ENCODE data around the gene NSUN4.
"Not testable (repeated sequence)": the region's sequence is repeated elsewhere in the genome, so short reads cannot be mapped to it uniquely, and the experiment has no call there.

NSUN4 gene

GRCh38 chr1:46328182-46328581 lies 12.4 kb upstream of the NSUN4 start:
- DNase-seq (ENCODE audit: low spot score) = not testable (repeated sequence)

- not testable (repeated sequence) for DNase-seq (ENCODE audit: low spot score)
Observed at GRCh38 chr1:46329807-46330206, 10.8 kb upstream of the NSUN4 start.

GRCh38 chr1:46330381-46330780 lies 10.2 kb upstream of the NSUN4 start:
- not testable (repeated sequence) for DNase-seq (ENCODE audit: low spot score)

- DNase-seq (ENCODE audit: low spot score) = not testable (repeated sequence)
Observed at GRCh38 chr1:46331786-46332540, 8.6 kb upstream of the NSUN4 start.

GRCh38 chr1:46333300-46334029 lies 7.1 kb upstream of the NSUN4 start:
- peak; percentile 51 for DNase-seq (ENCODE audit: low spot score)

GRCh38 chr1:46334030-46334384 lies 6.6 kb upstream of the NSUN4 start:
- no peak for DNase-seq (ENCODE audit: low spot score)

- DNase-seq (ENCODE audit: low spot score) = no peak
Observed at GRCh38 chr1:46335081-46335480, 5.5 kb upstream of the NSUN4 start.

- DNase-seq (ENCODE audit: low spot score) = not testable (repeated sequence)
Observed at GRCh38 chr1:46337409-46337808, 3.2 kb upstream of the NSUN4 start.

GRCh38 chr1:46341222-46342083 lies 846 bp downstream of the NSUN4 start:
- DNase-seq (ENCODE audit: low spot score) = no peak

- no peak for DNase-seq (ENCODE audit: low spot score)
Observed at GRCh38 chr1:46342084-46342656, 1.6 kb downstream of the NSUN4 start.

- no peak for DNase-seq (ENCODE audit: low spot score)
Observed at GRCh38 chr1:46342677-46343350, 2.2 kb downstream of the NSUN4 start.

- DNase-seq (ENCODE audit: low spot score) = no peak
Observed at GRCh38 chr1:46343351-46343695, 2.7 kb downstream of the NSUN4 start.

- DNase-seq (ENCODE audit: low spot score) = no peak
Observed at GRCh38 chr1:46343705-46344104, 3.1 kb downstream of the NSUN4 start.

GRCh38 chr1:46344481-46344880 lies 3.9 kb downstream of the NSUN4 start:
- DNase-seq (ENCODE audit: low spot score) = no peak

- no peak for DNase-seq (ENCODE audit: low spot score)
Observed at GRCh38 chr1:46345281-46345680, 4.7 kb downstream of the NSUN4 start.

GRCh38 chr1:46352363-46352762 lies 11.8 kb downstream of the NSUN4 start:
- no peak for DNase-seq (ENCODE audit: low spot score)

GRCh38 chr1:46355920-46356319 lies 15.3 kb downstream of the NSUN4 start:
- DNase-seq (ENCODE audit: low spot score) = not testable (repeated sequence)

- no peak for DNase-seq (ENCODE audit: low spot score)
Observed at GRCh38 chr1:46362158-46362557, 21.6 kb downstream of the NSUN4 start.

- DNase-seq (ENCODE audit: low spot score) = no peak
Observed at GRCh38 chr1:46363121-46363520, 22.5 kb downstream of the NSUN4 start.

- no peak for DNase-seq (ENCODE audit: low spot score)
Observed at GRCh38 chr1:46364612-46365011, 24.0 kb downstream of the NSUN4 start.

- not testable (repeated sequence) for DNase-seq (ENCODE audit: low spot score)
Observed at GRCh38 chr1:46365796-46366195, 25.2 kb downstream of the NSUN4 start.

GRCh38 chr1:46367072-46367471 lies 26.5 kb downstream of the NSUN4 start:
- DNase-seq (ENCODE audit: low spot score) = no peak
